Measurements from ENCODE around the gene LTBP1.

The LTBP1 gene

GRCh38 chr2:33207151-33207740 lies 260.5 kb downstream of the LTBP1 start:
- DNase-seq, result no peak

- no peak for DNase-seq
Observed at GRCh38 chr2:33208400-33208799, 261.6 kb downstream of the LTBP1 start.

- DNase-seq, result peak; percentile 28
Observed at GRCh38 chr2:33209976-33210375, 263.2 kb downstream of the LTBP1 start.

GRCh38 chr2:33210626-33211025 lies 263.9 kb downstream of the LTBP1 start:
- DNase-seq, result peak; percentile 93

- peak; percentile 77 for DNase-seq
Observed at GRCh38 chr2:33212151-33212550, 265.4 kb downstream of the LTBP1 start.

- no peak for DNase-seq
Observed at GRCh38 chr2:33213244-33213643, 266.5 kb downstream of the LTBP1 start.

- no peak for DNase-seq
Observed at GRCh38 chr2:33213648-33214047, 266.9 kb downstream of the LTBP1 start.

- no peak for DNase-seq
Observed at GRCh38 chr2:33214436-33214835, 267.7 kb downstream of the LTBP1 start.

- no peak for DNase-seq
Observed at GRCh38 chr2:33214857-33215256, 268.1 kb downstream of the LTBP1 start.

- peak; percentile 83 for DNase-seq
Observed at GRCh38 chr2:33215299-33215698, 268.5 kb downstream of the LTBP1 start.

- no peak for DNase-seq
Observed at GRCh38 chr2:33215983-33216382, 269.2 kb downstream of the LTBP1 start.

- peak; percentile 68 for DNase-seq
Observed at GRCh38 chr2:33216508-33217182, 269.9 kb downstream of the LTBP1 start.

GRCh38 chr2:33217406-33217805 lies 270.7 kb downstream of the LTBP1 start:
- DNase-seq, result no peak

- no peak for DNase-seq
Observed at GRCh38 chr2:33219114-33219513, 272.4 kb downstream of the LTBP1 start.

GRCh38 chr2:33219850-33220275 lies 273.1 kb downstream of the LTBP1 start:
- DNase-seq, result peak; percentile 50

GRCh38 chr2:33220533-33220932 lies 273.8 kb downstream of the LTBP1 start:
- no peak for DNase-seq

- DNase-seq, result no peak
Observed at GRCh38 chr2:33221046-33221784, 274.5 kb downstream of the LTBP1 start.

GRCh38 chr2:33222309-33222708 lies 275.6 kb downstream of the LTBP1 start:
- no peak for DNase-seq

- peak; percentile 57 for DNase-seq
Observed at GRCh38 chr2:33223856-33224255, 277.1 kb downstream of the LTBP1 start.

- DNase-seq, result no peak
Observed at GRCh38 chr2:33225350-33225749, 278.6 kb downstream of the LTBP1 start.

GRCh38 chr2:33226546-33226945 lies 279.8 kb downstream of the LTBP1 start:
- DNase-seq, result no peak

GRCh38 chr2:33229646-33230045 lies 282.9 kb downstream of the LTBP1 start:
- no peak for DNase-seq

GRCh38 chr2:33230195-33230594 lies 283.4 kb downstream of the LTBP1 start:
- DNase-seq, result no peak

- DNase-seq, result no peak
Observed at GRCh38 chr2:33230842-33231241, 284.1 kb downstream of the LTBP1 start.
